DMS53 treated with DMSO at 0.1 percent for 48 hours (cell line): ENCODE results near the gene ZNF133.
"Not testable (repeated sequence)": the region's sequence is repeated elsewhere in the genome, so short reads cannot be mapped to it uniquely, and the experiment has no call there.

Experiments
- DNase-seq: peaks from one replicate; lab custom pipeline; 2025; ENCODE audit not compliant: unreplicated experiment; lab: John Stamatoyannopoulos, UW

Gene ZNF133

GRCh38 chr20:18284805-18285533 is 3.4 kb upstream of the ZNF133 start:
- no peak for DNase-seq

DNA sequence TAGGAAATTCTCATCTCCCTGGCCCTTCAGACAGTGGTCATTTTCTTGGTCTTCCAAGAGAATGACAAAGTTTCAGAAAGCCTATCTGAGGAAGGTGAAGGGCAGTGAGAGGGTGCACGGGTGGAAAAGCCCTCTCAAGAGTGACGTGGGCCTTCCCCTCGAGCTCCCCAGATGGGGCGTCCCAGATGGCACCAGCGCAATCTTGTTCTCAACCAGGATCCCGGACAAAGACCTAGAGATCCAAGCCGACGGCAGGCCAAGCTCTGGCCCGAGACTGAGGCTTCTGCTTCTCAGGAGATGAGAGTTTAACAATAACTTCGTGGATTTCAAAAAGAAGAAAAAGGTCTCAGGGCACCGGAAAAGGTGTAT is 797 bp upstream of the ZNF133 start:
- DNase-seq = no peak

DNA sequence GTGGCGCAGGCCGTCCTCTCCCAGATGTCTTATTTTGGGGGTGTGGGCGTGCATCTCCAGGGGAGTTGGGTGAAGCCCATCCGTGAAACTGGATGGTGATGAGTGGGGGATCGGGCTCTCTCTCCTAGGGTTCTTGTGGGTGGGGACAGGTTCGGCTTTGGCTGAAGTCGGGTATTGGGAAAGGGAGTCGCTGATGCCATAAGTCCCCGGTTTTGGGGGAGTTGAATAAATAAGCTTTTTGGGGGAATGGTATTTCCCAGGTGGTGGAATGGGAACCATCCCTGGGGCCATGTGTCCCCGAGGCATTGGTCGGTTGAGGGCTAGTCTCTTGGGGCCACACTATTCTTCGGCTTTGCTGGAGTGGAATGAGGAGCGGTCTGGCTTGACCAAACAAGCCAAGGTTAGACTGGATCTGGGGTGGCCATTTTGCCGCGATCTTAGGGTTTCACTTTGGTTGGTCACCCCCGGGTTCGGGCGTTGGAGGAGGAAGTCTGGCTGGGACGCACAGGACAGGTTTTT is 481 bp downstream of the ZNF133 start:
- DNase-seq = no peak

DNA sequence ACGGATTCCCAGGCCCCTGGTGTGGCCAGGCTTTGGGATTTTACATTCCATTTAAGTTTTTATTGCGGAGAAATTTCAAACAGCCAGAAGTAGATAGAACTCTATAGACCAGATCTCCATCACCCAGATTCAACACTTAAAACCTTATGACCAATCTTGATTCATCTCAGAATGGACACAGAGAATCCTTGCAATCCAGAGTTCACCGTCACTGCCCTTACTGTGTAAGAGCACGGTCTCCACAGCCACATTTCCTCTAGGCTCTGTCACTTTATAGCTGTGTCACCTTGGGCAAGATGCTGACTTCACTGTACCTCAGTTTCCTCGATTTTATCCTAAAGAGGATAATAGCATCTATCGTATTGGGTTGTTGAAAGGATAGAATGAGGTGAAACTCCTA is 979 bp downstream of the ZNF133 start:
- no peak for DNase-seq

GRCh38 chr20:18299364-18299763 is 11.0 kb downstream of the ZNF133 start:
- no peak for DNase-seq

GRCh38 chr20:18304618-18305017 is 16.3 kb downstream of the ZNF133 start:
- no peak for DNase-seq

DNA sequence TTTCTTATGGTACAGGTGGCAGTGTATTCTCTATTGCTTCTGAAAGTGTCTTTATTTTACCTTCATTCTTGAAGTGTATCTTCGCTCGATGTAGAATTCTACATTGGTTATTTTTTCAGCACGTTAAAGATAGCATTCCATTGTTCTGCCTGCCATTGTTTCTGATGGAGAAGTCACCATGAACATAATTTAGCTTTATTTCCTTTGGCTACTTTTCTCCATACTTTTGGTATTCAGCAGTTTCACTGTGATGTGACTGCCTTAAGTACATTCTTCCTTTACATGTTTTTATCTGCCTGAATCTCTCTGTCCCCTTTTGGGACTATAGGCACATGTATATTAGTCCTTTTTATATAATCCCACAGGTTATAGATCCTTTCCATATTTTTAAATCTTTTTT is 19.0 kb downstream of the ZNF133 start:
- no peak for DNase-seq

DNA sequence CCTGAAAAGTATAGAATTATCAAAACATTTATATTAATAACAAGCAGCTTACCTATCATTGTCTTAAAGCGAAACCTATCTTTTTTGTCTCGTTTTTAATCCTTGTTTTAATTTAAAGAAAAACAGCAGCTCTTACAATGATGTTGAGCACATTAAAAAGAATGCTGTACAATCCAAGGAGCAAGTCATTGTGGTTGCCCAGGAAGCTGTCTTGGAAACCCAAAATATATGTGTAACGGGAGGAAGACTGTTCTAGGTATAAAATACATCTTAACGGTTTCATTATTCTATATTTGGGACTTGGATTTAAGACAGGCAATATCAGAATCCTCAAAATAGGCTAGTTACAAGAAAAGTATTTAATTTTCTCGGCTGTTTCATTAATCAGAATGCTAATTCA is 21.7 kb downstream of the ZNF133 start:
- DNase-seq = no peak

- no peak for DNase-seq
These were observed 22.3 kb downstream of the ZNF133 start for GRCh38 chr20:18310592-18310991.

- DNase-seq = no peak
These were observed 24.4 kb downstream of the ZNF133 start for GRCh38 chr20:18312723-18313122.

GRCh38 chr20:18313411-18313810 is 25.1 kb downstream of the ZNF133 start:
- no peak for DNase-seq

GRCh38 chr20:18314786-18315406 is 26.6 kb downstream of the ZNF133 start:
- DNase-seq = no peak

GRCh38 chr20:18316166-18316565 is 27.8 kb downstream of the ZNF133 start:
- DNase-seq = no peak

DNA sequence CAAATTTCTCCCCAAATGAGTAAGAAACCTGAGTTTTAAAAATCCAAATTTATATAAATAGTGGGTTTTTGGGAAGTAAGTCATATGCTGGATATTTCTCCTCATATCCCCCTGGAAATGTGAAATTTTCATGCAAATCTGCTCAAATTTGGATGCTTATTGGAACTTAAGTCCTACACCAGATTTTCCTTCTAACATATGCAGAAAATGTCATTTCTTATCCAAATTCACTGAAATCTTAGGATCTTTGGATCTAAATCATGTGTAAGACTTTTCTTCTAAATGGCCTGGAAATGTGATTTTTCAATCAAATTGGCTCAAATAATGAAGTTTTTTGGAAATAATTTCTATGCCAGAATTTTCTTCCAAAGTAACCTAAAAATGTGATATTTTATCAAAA is 33.0 kb downstream of the ZNF133 start:
- DNase-seq = no peak

DNA sequence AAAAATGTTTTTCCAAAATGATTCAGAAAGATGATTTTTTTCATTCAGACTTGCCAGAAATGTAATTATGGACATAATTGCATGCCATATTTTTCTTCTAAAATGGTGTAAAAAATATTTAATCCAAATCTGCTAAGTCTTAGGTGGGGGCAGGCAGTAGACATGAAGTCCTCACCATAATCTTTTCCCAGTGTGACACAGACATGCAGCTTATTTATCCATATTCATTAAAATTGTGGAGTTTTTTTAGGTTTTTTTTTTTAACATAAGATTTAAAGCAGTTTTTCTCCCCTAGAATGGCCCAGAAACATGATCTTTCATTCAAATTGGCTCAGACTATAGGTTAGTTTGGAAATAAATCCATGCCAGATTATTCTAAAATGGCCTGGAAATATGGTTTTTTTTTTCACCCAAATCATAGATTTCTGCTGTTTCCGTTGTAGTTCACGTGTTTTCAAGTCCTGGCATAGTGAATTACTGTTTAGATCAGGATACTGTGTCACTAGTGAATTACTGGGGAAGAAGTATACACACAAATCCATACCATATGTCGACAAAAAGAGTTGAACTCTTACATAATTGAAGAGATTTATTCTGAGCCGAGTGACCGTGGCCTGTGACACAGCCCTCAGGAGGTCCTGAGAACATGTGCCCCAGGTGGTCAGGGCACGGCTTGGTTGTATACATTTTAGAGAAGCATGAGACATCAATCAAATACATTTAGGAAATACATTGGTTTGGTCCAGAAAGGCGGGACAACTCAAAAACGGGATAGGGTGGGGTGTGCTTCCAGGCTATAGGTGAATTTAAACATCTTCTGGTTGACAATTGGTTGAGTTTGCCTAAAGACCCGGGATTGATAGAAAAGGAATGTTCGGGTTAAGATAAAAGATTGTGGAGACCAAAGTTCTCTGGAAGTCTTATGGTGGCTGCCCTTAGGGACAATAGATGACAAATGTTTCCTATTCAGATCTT is 33.9 kb downstream of the ZNF133 start:
- DNase-seq = no peak

DNA sequence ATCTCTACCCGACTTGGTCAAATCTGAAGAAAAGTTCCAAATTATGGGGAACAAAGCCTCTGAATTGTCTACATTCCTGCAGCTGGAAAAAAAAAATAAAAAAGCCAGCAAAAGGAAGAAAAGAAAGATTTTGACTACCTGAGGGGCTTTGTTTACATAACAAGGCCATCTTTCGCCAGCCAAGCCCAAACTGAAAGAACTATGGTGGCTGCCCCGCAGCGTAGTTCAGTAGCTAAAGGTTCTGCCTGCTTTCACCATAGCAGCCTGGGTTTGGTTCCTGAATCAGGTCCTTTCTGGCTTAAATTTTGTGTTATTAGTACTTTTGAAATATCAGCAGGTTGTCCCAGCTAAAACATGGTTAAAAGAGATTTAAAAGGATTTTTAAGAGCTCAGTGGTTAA is 35.4 kb downstream of the ZNF133 start:
- no peak for DNase-seq

DNA sequence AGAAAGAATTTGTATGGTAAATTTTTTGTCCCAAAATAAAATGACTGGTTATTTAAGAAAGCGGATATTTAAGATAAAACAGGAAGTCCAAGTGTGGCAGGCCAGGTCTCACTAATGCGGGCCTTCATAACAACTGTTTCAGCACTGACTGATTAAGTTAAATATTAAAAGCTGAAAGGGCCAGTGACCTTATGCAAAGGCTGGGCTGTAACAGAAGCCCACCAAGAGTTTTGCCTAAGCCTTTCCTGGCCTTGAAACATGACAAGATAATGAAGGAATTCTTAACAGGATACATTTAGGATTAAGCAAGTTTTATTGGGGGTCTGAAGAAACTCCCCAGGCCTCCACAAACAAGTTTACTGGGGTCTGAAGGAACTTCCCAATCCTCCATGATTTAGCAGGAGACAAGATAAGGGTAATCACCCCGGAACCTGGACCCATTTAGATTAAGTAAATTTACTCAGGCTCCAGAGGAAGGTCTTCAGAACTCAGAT is 36.3 kb downstream of the ZNF133 start:
- DNase-seq = no peak

GRCh38 chr20:18326990-18327389 is 38.7 kb downstream of the ZNF133 start:
- DNase-seq = no peak

- DNase-seq = no peak
These were observed 43.4 kb downstream of the ZNF133 start for GRCh38 chr20:18331694-18332093.

DNA sequence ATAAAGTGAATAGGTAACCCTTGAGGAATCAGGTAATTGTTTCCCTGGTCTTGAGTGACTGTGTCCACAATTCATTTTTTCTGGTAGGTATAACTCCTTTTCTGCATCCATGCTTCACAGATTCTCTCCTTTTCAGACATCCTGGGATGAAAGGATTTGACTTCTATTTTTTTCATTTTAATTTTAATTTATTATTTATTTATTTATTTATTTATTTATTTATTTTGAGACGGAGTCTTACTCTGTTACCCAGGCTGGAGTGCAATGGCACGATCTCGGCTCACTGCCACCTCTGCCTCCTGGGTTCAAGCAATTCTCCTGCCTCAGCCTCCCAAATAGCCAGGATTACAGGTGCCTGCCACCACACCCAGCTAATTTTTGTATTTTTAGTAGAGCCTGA is 61.4 kb downstream of the ZNF133 start:
- DNase-seq = not testable (repeated sequence)

DNA sequence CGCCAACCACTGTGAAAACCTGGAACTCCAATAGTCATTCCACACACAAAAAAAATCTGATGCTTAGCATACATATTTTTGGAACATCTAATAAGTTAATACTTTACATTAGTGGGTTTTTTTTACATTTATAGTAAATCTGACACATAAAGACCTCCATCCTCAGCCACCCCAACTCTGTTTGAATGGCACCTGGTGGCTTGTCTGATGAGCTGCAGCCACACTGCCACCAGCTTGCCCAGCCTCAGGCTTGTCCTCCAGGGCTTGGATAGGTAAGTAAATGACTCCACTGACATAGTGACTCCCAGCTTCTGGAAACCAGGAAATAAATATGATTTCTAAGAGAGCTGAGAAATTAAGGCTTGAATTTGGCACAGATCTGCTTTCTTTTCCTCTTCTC is 71.5 kb downstream of the ZNF133 start:
- no peak for DNase-seq
